GM12878 (cell line): ENCODE measurements around the gene IL4. TPM values are rescaled to one million over a fixed set of nuclear protein-coding genes. Genes with fewer than 3 reads are reported as not detected.

ENCODE experiments used
- CEBPB ChIP-seq, 2 experiments: fragments of 150-350 bp in 1 of 2; IDR thresholded peaks; 2 replicates each; pipeline ENCODE4 v1.6.1; 2012 to 2014; ENCODE audit warnings: low read depth in 2 of 2, low read length in 2 of 2, borderline replicate concordance in 1 of 2, inconsistent platforms in 1 of 2
- FOXM1 ChIP-seq: IDR thresholded peaks from 2 replicates; pipeline ENCODE4 v1.6.1; 2012; ENCODE audit warnings: low read depth, mild to moderate bottlenecking, inconsistent platforms, low read length, moderate library complexity
- KDM1A ChIP-seq: fragments of 200-600 bp; sonication (generic); IDR thresholded peaks from 2 replicates; pipeline ENCODE4 v1.6.1; 2016; ENCODE audit warnings: borderline replicate concordance
- MYB ChIP-seq: fragments of 150-350 bp; IDR thresholded peaks from 2 replicates; pipeline ENCODE4 v1.6.1; 2014; ENCODE audit warnings: mild to moderate bottlenecking, low read depth, low read length, borderline replicate concordance
- NFIC ChIP-seq: IDR thresholded peaks from 2 replicates; pipeline ENCODE4 v1.6.1; 2012; ENCODE audit warnings: low read depth, mild to moderate bottlenecking, inconsistent platforms, low read length, moderate library complexity
- POU2F2 ChIP-seq: IDR thresholded peaks from 3 replicates; pipeline ENCODE4 v1.6.1; 2011; ENCODE audit warnings: low read depth, mild to moderate bottlenecking, low read length, borderline replicate concordance
- SMC3 ChIP-seq: IDR thresholded peaks from 2 replicates; pipeline ENCODE4 v1.6.1; 2011; ENCODE audit warnings: low read length, improper control_type of control experiment, borderline replicate concordance
- STAT1 ChIP-seq: fragments of 450-650 bp; conservative IDR thresholded peaks from 2 replicates; pipeline ENCODE4 v1.6.1; 2014; ENCODE audit warnings: antibody characterized with exemption, mild to moderate bottlenecking
- ZNF384 ChIP-seq: IDR thresholded peaks from 2 replicates; pipeline ENCODE4 v1.6.1; 2012; ENCODE audit warnings: low read depth, mild to moderate bottlenecking, low read length, improper control_type of control experiment, borderline replicate concordance
- polyA plus RNA-seq, 11 experiments: library from polyadenylated mRNA; depleted of rRNA in 4 of 11; unstranded in 6 of 11; stranded (reverse) in 5 of 11; fragments of >200 nt; fragmentation: Nextera tagmentation in 4 of 11; fragmentation: Illumina TruSeq in 1 of 11; extraction: Ambion mirVana in 4 of 11; extraction: Trizol in 1 of 11; gene quantifications; 1 replicate in 1 of 11; 2 replicates in 10 of 11; pipeline versions ENCODE4 v1.2.1 to v1.2.3, GENCODE V29; 2011 to 2016; ENCODE audit warnings: inconsistent platforms in 2 of 11, missing spikeins in 2 of 11, low read depth in 1 of 11
- total RNA-seq, 4 experiments: library from RNA; depleted of rRNA in 3 of 4; stranded (reverse); fragments of >200 nt in 3 of 4; fragmentation: Illumina TruSeq in 1 of 4; extraction: Trizol in 1 of 4; gene quantifications; 2 replicates each; pipeline versions ENCODE4 v1.2.1 to v1.2.3, GENCODE V29; 2013 to 2021
- TF ChIP-seq, protein P1 (sequence below): fragments of 450-650 bp; IDR thresholded peaks from 2 replicates; pipeline ENCODE4 v1.6.1; 2017; ENCODE audit warnings: mild to moderate bottlenecking, moderate library complexity
- TF ChIP-seq, protein P2 (sequence below): IDR thresholded peaks from 2 replicates; pipeline ENCODE4 v1.6.1; 2011; ENCODE audit warnings: borderline replicate concordance, low read depth, mild to moderate bottlenecking, moderate library complexity, low read length; ENCODE audit not compliant: insufficient read depth, poor library complexity, severe bottlenecking
- TF ChIP-seq, protein P3 (sequence below): fragments of 150-350 bp; IDR thresholded peaks from 2 replicates; pipeline ENCODE4 v1.6.1; 2014; ENCODE audit warnings: mild to moderate bottlenecking, low read depth, low read length

IL4 gene
- total and polyA plus RNA-seq, 10 of the 15 experiments (the other 5 are each of a cell fraction or from before 2014, with no cell fraction given), result 0.20 to 0.80 (median 0.50) TPM; not detected in 7

DNA sequence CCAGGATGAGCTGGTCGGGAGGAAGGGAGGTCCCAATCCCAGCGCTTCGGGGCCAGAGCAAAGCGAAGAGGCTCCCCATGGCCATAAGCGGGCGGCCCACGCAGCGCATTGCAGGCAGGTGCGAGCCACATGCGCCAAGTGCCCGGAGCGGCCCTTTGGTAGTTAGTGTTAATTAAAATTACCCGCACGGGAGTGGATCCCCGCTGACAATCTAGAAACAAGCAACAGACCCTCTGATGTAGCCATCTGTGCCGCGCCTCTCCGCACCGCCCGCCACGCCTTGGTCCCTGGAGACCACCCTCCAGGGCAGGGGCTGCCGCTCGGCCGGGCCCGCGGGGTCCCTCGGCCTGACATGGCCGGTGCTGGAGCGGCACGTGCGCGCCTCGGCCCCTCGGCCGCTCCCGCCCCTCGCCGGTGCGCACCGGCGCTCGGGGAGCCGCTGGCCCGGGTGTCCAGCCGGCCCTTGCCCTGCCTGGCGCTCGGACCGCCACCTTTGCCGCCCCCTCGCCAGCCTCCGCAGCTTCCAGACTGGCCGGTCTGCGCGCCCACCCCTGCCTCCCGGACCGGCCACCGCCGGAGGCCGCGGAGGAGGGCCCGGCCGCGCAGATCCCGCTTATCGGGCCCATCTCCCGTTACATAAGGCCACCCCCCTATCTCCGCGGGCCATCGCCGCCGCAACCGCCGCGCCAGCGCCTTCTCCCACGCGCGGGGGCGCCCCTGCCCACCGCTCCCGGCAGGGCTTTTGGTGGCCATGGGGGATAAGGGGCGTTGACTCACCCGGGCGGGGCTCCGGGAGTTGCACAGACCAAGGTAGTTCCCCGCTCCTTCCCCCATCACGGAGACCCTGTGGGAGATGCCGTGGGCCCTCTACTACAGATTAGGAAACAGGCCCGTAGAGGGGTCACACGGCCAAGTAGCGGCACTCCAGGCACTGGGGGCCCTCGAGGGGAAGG lies 17.7 kb upstream of the IL4 start (continued):
- TF ChIP-seq, protein P1, sequence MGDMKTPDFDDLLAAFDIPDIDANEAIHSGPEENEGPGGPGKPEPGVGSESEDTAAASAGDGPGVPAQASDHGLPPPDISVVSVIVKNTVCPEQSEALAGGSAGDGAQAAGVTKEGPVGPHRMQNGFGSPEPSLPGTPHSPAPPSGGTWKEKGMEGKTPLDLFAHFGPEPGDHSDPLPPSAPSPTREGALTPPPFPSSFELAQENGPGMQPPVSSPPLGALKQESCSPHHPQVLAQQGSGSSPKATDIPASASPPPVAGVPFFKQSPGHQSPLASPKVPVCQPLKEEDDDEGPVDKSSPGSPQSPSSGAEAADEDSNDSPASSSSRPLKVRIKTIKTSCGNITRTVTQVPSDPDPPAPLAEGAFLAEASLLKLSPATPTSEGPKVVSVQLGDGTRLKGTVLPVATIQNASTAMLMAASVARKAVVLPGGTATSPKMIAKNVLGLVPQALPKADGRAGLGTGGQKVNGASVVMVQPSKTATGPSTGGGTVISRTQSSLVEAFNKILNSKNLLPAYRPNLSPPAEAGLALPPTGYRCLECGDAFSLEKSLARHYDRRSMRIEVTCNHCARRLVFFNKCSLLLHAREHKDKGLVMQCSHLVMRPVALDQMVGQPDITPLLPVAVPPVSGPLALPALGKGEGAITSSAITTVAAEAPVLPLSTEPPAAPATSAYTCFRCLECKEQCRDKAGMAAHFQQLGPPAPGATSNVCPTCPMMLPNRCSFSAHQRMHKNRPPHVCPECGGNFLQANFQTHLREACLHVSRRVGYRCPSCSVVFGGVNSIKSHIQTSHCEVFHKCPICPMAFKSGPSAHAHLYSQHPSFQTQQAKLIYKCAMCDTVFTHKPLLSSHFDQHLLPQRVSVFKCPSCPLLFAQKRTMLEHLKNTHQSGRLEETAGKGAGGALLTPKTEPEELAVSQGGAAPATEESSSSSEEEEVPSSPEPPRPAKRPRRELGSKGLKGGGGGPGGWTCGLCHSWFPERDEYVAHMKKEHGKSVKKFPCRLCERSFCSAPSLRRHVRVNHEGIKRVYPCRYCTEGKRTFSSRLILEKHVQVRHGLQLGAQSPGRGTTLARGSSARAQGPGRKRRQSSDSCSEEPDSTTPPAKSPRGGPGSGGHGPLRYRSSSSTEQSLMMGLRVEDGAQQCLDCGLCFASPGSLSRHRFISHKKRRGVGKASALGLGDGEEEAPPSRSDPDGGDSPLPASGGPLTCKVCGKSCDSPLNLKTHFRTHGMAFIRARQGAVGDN, result peak; percentile 87
- TF ChIP-seq CEBPB (IDR thresholded peaks at IDR 0.05; ENCODE audit: borderline replicate concordance in 1 of 2, low read depth in 2 of 2, low read length in 2 of 2), result no peak
- TF ChIP-seq ZNF384, result no peak
- peak; percentile 28; the same call in 1 of the 2 replicates for TF ChIP-seq SMC3
- TF ChIP-seq, protein P2, sequence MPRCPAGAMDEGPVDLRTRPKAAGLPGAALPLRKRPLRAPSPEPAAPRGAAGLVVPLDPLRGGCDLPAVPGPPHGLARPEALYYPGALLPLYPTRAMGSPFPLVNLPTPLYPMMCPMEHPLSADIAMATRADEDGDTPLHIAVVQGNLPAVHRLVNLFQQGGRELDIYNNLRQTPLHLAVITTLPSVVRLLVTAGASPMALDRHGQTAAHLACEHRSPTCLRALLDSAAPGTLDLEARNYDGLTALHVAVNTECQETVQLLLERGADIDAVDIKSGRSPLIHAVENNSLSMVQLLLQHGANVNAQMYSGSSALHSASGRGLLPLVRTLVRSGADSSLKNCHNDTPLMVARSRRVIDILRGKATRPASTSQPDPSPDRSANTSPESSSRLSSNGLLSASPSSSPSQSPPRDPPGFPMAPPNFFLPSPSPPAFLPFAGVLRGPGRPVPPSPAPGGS, result no peak
- no peak for TF ChIP-seq FOXM1
- no peak for TF ChIP-seq KDM1A
- TF ChIP-seq MYB, result no peak
- no peak for TF ChIP-seq NFIC
- no peak for TF ChIP-seq POU2F2
- TF ChIP-seq, protein P3, sequence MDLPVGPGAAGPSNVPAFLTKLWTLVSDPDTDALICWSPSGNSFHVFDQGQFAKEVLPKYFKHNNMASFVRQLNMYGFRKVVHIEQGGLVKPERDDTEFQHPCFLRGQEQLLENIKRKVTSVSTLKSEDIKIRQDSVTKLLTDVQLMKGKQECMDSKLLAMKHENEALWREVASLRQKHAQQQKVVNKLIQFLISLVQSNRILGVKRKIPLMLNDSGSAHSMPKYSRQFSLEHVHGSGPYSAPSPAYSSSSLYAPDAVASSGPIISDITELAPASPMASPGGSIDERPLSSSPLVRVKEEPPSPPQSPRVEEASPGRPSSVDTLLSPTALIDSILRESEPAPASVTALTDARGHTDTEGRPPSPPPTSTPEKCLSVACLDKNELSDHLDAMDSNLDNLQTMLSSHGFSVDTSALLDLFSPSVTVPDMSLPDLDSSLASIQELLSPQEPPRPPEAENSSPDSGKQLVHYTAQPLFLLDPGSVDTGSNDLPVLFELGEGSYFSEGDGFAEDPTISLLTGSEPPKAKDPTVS, result no peak
- no peak; the same call in 1 of the 2 replicates for TF ChIP-seq STAT1
- TF ChIP-seq, all 136 proteins: peak for 18
